HS-5 (cell line): ENCODE data around the gene METTL15.
"Not testable (repeated sequence)": the region's sequence is repeated elsewhere in the genome, so short reads cannot be mapped to it uniquely, and the experiment has no call there.

Experiments
- DNase-seq: peaks from one replicate; pipeline ENCODE4 v3.0.0-alpha.2; 2012; ENCODE audit warnings: low read depth

Gene METTL15

DNA sequence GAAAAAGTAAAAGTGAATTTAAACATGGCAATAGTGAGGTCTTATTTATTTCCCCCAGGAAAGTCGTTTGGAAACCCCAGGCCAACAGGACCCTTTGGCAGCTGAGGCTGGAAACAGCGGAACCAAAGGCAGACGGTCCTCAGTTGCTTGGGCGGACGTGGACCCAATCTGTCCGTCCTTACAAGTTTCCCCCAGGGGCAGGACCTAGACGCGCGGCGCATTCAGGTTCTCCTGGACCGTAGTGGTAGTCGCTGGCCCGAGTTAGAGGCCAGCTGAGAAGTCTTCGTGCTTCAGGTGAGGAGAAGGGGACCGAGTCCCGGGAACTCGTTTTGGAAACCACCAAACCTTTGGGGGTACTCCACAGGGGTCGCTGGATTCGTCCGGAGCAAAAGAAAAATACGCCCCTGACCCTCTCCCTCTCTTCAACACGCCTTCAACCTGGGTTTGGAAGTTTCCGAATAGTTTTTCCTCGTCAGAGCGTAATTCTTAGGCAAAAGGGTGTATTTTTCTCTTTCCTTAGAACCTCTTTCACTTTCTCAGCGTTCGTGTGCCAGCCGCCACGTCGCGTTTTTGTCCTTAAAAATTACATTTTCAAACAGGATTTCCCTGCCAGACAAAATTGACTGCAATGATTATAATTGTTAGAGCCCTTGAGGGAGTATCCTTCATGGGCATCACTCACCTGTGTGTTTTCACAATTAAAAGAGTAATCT is 2.1 kb downstream of the METTL15 start:
- DNase-seq: no peak

DNA sequence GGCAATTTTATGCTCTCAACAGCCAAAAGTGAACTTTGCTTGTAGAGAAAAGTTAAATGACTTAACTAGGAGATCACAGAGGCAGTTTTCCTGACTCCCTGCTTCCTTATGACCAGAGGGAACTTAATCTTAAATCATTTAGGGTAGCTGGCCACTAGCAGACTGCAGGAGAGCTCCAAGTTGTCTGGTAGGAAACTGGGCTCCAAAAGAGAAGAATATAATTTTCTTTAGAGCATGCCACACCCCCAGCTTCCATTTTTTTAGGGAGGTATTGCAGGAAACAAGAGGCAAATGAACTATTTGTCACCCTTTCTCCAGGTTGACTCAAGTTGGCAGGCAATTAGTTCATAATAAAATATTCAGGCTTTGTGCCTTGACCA is 2.6 kb downstream of the METTL15 start:
- no peak for DNase-seq

- DNase-seq: no peak
Measured at GRCh38 chr11:28114116-28114515, 5.9 kb downstream of the METTL15 start.

GRCh38 chr11:28114731-28115130 is 6.5 kb downstream of the METTL15 start:
- DNase-seq: no peak

DNA sequence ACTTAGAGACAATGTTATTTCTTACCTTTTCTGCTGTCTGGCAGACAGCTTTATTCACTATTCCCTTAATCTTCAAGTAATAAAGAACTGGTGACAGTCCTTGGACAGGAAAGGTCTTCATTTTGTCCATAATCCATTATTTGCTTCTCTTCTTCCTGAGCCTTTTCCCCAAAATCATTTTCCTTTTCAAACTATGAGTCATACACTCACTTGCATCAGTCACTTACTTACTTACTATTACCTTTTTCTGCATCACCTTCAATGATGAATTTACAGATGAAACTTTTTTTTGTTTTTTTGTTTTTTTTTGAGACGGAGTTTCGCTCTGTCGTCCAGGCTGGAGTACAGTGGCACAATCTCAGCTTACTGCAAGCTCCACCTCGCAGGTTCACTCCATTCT is 9.5 kb downstream of the METTL15 start:
- no peak for DNase-seq

DNA sequence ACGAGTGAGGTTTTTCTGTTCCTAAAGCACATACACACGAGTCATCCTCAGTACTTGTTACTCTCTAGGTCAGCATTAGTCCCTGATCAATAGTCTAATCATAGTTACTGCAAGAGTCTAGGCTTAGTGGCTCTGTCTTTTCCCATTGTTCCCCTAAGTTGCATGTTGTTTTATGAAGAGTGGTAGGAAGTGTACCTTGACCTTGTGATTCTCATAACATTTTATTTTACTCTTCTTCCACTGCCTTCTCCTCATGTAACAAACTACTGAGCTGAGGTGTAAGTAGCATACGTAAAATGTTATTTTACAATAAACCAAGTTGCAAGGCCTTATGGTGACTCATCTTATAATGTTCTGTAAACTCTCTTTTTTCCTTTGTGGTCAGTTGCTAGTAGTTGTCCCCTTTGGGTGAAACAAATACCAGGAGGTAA is 15.0 kb downstream of the METTL15 start:
- no peak for DNase-seq

DNA sequence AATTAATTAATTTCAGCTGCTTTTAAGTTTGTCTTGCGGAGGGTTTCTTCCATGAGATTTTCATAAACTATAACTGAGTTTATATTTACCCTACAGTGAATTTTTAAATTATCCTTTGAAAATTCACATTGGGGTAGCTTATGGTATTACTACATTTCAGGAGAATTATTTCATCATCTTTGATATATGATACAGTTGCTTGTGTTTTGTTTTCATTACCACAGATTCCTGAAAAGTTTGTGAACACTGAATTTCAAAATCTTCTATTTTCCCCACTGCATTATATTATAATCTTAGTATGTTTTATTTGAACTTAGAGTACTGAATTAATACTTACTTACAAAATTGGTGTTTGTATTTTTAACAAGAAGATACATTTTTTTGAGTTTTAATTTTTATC is 24.4 kb downstream of the METTL15 start:
- DNase-seq: no peak

DNA sequence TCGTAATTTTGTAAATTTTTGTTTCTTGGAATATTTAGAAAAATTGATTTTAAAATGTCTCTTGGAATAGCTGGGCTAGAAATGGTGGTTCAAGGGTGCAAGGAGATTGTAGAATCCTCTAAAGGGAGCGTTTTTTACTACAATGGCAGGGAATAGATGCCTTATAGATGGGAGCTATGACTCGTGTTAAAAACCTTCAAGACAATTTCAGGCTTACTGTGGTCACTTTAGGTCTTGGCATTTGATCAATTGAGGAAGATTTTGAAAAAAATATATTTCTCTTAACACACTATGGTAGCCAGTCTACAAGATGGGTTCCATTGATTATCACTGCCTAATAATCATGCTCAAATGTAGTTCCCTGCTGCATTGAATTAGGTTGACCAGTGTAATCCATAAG is 25.0 kb downstream of the METTL15 start:
- DNase-seq: no peak

- not testable (repeated sequence) for DNase-seq
Measured at GRCh38 chr11:28136157-28136556, 28.0 kb downstream of the METTL15 start.

GRCh38 chr11:28137366-28137765 is 29.2 kb downstream of the METTL15 start:
- no peak for DNase-seq

DNA sequence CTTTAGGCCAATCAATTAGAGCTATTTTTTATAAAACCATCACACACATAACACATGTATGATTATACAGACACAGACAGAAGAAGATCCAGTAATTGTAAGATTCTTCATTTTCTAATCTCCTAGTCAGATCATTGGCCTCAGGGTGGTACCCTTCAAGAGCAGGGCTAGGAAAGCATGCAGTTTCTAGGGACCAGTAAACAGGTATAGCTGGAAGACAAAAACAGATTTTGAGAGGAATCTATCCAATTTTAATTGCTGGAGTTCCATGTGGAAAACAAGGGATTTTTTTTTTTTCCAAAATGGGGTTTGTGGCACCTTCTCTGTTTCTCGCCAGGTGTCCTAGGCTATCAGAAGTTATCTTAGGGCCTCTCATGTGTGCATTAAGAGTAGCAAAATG is 29.6 kb downstream of the METTL15 start:
- no peak for DNase-seq

GRCh38 chr11:28139841-28140415 is 31.7 kb downstream of the METTL15 start:
- no peak for DNase-seq

DNA sequence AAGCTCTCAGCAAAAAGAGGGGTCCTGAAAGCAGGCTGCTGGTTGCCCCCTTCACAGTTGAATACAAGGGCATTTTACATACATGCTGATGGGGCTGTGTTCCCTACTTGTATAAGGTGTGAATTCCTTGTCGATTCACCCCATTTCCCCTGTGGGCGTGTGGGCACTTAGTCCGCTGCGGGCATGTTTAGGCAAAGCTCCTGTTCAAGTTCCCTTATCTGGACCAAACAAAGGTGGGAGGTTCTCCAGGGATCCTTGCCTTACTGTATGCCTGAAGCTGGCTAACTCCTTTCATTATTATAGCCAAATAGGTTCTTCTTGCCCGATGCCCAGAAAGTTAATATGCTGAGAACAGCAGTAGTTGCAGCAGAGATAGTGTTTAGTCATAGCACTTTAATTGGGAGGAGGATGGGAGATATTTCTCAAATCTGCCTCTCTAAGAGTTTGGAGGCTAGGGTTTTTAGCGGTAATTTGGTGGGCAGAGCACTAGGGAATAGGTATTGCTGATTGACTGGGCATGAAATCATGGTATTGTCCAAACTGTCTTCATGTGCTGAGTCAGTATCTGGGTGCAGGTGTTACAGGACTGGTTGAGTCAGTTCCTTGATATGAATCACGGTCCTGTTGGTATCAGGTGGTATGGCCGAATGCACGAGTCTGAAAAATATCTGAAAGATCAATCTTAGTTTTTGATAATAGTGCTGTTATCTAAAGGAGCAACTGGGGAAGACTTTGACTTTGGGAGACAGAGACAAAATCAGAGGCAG is 32.7 kb downstream of the METTL15 start:
- no peak for DNase-seq

- DNase-seq: no peak
Measured at GRCh38 chr11:28142724-28143123, 34.5 kb downstream of the METTL15 start.

- no peak for DNase-seq
Measured at GRCh38 chr11:28144808-28145207, 36.6 kb downstream of the METTL15 start.

DNA sequence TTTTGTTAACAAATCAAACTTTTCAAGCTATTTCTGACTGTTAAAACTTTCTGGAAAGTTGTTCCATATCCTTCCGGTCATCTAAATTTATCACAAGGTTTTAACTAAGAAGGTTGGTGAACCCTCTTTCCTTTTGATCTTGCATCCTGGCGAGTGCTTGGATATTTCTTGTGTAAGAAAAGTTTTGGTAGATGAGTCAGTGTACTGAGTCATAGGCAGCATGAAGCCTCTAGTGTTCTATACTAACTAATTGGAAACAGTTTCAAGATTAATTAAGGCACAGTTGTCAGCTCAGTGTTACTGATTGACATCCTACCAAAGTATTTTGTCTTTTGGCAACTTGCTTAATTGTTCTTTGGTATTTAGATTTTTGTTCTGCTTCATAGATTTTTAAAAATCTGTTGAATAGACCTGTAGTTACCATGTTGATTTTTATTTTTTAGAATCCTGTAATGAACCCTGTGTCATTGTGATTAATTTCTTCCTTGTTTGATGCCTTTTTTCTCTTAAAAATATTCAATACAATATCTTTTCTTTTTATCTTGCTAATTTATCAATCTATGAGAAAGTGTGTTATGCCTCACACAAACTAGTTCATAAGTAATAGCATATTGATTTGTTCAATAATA is 38.0 kb downstream of the METTL15 start:
- DNase-seq: peak; percentile 88

DNA sequence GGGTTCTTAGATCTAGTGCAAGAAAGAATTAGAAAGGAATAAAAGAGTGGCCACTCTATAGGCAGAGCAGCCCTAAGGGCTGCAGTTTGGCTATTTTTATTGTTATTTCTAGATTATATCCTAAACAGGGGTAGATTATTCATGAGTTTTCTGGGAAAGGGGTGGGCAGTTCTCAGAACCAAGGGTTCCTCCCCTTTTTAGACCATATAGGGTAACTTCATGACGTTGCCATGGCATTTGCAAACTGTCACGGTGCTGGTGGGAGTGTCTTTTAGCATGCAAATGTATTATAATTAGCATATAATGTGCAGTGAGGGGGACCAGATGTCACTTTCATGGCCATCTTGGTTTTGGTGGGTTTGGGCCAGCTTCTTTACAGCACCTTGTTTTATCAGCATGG is 44.6 kb downstream of the METTL15 start:
- DNase-seq: no peak

- DNase-seq: no peak
Measured at GRCh38 chr11:28153586-28153985, 45.4 kb downstream of the METTL15 start.

DNA sequence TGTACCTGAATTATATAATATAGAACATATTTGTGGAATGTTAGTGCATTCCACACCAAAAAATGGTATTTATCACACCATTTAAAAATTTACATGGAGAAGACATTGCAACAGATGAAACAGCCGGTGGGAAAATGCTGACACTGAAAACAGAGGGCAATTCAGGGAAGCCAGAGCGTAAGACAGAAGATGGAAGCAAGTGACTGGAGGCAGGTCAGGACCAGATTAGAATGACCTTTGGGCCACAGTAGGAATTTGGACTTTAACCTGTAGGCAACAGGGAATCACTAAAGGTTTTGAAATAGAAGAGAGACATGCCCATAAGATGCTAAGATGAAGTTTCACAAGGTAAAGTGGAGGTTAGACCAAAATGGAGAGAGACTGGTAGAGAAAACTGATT is 60.5 kb downstream of the METTL15 start:
- DNase-seq: no peak

DNA sequence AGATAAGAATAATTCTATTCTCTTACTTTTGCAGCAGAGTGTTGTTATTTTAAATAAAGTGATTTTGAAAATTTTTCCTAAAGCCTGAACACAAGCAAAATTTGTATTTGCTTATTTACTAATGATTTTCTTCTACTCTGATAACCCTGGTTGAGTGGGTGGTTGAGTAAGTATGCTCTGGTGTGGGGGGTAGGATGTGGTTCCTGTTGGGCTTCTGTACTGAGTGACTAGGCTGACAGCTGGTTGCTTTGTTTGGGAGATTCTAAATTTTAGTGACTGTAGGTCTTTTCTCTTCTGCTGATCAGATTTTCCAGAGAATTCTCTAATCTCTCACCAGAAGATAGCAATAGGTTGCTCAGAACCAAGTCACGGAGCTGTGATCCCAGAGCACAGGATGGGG is 61.6 kb downstream of the METTL15 start:
- DNase-seq: no peak

DNA sequence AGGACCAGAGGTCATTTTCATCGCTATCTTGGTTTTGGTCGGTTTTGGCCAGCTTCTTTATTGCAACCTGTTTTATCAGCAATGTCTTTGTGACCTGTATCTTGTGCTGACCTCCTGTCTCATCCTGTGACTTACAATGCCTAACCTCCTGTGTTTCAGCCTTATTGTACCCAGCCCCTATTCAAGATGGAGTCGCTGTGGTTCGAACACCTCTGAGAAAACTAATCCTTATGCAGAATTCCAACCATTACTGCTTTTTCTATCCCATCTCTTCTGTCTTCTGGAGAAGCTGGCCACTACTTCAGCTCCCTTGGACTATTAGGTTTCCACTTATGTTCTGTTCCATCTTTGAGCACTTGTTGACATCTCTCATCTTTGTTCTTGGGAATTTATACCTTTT is 62.6 kb downstream of the METTL15 start:
- DNase-seq: no peak

GRCh38 chr11:28176351-28176750 is 68.2 kb downstream of the METTL15 start:
- no peak for DNase-seq

DNA sequence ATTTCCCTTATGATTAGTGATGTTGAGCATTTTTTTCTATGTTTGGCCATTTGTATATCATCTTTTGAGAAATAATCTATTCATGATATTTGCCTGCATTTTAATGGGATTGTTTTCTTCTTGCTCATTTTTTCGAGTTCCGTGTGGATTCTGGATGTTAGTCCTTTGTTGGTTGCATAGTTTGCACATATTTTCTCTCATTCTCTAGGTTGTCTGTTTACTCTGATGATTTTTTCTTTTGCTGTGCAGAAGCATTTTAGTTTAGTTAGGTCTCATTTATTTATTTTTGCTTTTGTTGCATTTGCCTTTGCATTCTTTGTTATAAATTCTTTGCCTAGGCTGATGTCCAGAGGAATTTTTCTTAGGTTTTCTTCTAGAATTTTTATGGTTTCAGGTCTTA is 87.3 kb downstream of the METTL15 start:
- DNase-seq: no peak
